K562 (cell line): ENCODE measurements around the gene CHPF2. TPM values are rescaled to one million over a fixed set of nuclear protein-coding genes. Genes with fewer than 3 reads are reported as not detected.

Experiments
- CBFA2T3 ChIP-seq: fragments of 450-650 bp; IDR thresholded peaks from 2 replicates; pipeline ENCODE4 v1.6.1; 2017
- E2F1 ChIP-seq: sonication (generic); formaldehyde crosslinking; IDR thresholded peaks from 2 replicates; pipeline ENCODE4 v1.8.1; 2023; ENCODE audit warnings: mild to moderate bottlenecking, missing genetic modification reagents, moderate library complexity
- EP300 ChIP-seq: IDR thresholded peaks from 2 replicates; pipeline ENCODE4 v1.6.1; 2012; ENCODE audit warnings: low read length, improper control_type of control experiment
- TCF3 ChIP-seq: sonication (generic); formaldehyde crosslinking; IDR thresholded peaks from 2 replicates; pipeline ENCODE4 v1.4.0; 2020; ENCODE audit warnings: mild to moderate bottlenecking, missing genetic modification reagents
- TEAD4 ChIP-seq, 2 experiments: sonication (generic) in 1 of 2; formaldehyde crosslinking in 1 of 2; IDR thresholded peaks; 2 replicates each; pipeline versions ENCODE4 v1.6.1 to v1.8.0; 2012 to 2022; ENCODE audit warnings: borderline replicate concordance in 1 of 2, inconsistent platforms in 1 of 2, low read length in 1 of 2, mild to moderate bottlenecking in 1 of 2, missing genetic modification reagents in 1 of 2
- TOE1 ChIP-seq, 2 experiments: fragments of 450-650 bp in 1 of 2; sonication (generic) in 1 of 2; formaldehyde crosslinking in 1 of 2; IDR thresholded peaks; 2 replicates each; pipeline versions ENCODE4 v1.7.1 to v1.8.0; 2016 to 2022; ENCODE audit warnings: borderline replicate concordance in 2 of 2, mild to moderate bottlenecking in 2 of 2, antibody characterized with exemption in 1 of 2, inconsistent platforms in 1 of 2, low read depth in 1 of 2, missing genetic modification reagents in 1 of 2, moderate library complexity in 1 of 2
- polyA plus RNA-seq, 8 experiments: library from polyadenylated mRNA; depleted of rRNA in 4 of 8; stranded (reverse) in 5 of 8; unstranded in 3 of 8; fragments of >200 nt; fragmentation: Nextera tagmentation in 2 of 8; fragmentation: Illumina TruSeq in 1 of 8; extraction: Ambion mirVana in 2 of 8; extraction: Trizol in 1 of 8; gene quantifications; 2 replicates each; pipeline versions ENCODE4 v1.2.1 to v1.2.3, GENCODE V29; 2011 to 2014; ENCODE audit warnings: inconsistent platforms in 1 of 8, missing spikeins in 1 of 8
- total RNA-seq, 7 experiments: library from RNA; depleted of rRNA in 6 of 7; stranded (reverse); fragments of >200 nt in 6 of 7; fragmentation: Illumina TruSeq in 2 of 7; extraction: Trizol in 2 of 7; gene quantifications; 2 replicates each; pipeline versions ENCODE4 v1.2.1 to v1.2.3, GENCODE V29; 2011 to 2021; ENCODE audit warnings: low replicate concordance in 1 of 7
- TF ChIP-seq, protein P1 (sequence below): sonication (generic); formaldehyde crosslinking; IDR thresholded peaks from 2 replicates; pipeline ENCODE4 v1.8.1; 2023; ENCODE audit warnings: mild to moderate bottlenecking, missing genetic modification reagents

Gene CHPF2
- total and polyA plus RNA-seq, 9 of the 15 experiments (the other 6 are each of a cell fraction or from before 2014, with no cell fraction given): 0.08 to 32.8 (median 10.5) TPM

- TF ChIP-seq TOE1 (IDR thresholded peaks at IDR 0.05; ENCODE audit: borderline replicate concordance) (no peak), TOE1 (CRISPR knock-in tag; IDR thresholded peaks at IDR 0.05; ENCODE audit: borderline replicate concordance, low read depth) (0 out of 2 replicates have a peak, but pooled peaks have one; percentile 39), CBFA2T3 (peak; percentile 82), TEAD4 (IDR thresholded peaks at IDR 0.05; ENCODE audit: low read length) (peak; percentile 77), TEAD4 (CRISPR knock-in tag; IDR thresholded peaks at IDR 0.05; ENCODE audit: borderline replicate concordance) (no peak), TCF3 (CRISPR knock-in tag) (peak; percentile 85), EP300 (peak; percentile 27; the same call in 1 of the 2 replicates), E2F1 (CRISPR knock-in tag) (no peak)
- TF ChIP-seq, protein P1, sequence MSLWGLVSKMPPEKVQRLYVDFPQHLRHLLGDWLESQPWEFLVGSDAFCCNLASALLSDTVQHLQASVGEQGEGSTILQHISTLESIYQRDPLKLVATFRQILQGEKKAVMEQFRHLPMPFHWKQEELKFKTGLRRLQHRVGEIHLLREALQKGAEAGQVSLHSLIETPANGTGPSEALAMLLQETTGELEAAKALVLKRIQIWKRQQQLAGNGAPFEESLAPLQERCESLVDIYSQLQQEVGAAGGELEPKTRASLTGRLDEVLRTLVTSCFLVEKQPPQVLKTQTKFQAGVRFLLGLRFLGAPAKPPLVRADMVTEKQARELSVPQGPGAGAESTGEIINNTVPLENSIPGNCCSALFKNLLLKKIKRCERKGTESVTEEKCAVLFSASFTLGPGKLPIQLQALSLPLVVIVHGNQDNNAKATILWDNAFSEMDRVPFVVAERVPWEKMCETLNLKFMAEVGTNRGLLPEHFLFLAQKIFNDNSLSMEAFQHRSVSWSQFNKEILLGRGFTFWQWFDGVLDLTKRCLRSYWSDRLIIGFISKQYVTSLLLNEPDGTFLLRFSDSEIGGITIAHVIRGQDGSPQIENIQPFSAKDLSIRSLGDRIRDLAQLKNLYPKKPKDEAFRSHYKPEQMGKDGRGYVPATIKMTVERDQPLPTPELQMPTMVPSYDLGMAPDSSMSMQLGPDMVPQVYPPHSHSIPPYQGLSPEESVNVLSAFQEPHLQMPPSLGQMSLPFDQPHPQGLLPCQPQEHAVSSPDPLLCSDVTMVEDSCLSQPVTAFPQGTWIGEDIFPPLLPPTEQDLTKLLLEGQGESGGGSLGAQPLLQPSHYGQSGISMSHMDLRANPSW: no peak
Measured at GRCh38 chr7:151272877-151273276, 40.6 kb downstream of the CHPF2 start (continued).
